ENCODE data around the gene IL2. TPM values are rescaled to one million over a fixed set of nuclear protein-coding genes. Genes with fewer than 3 reads are reported as not detected.

The IL2 gene
- total RNA-seq, 2 donors from 2014 or later, result not detected

GRCh38 chr4:122476126-122476525 is 19.6 kb upstream of the IL2 start:
- TF ChIP-seq CTCF (conservative IDR thresholded peaks at IDR 0.05), result no peak
- Histone ChIP-seq H3K27me3 (ENCODE audit: control insufficient read depth, insufficient read depth, low read length, poor library complexity, severe bottlenecking) (no peaks in the 10 kb centered on the region), H3K4me3 (ENCODE audit: low read length) (no peak overlapping the region), H3K4me1 (ENCODE audit: control insufficient read depth, insufficient read depth, low read length) (no peaks in the 10 kb centered on the region), H3K9ac (ENCODE audit: extremely low read depth, low read length, poor library complexity, severe bottlenecking) (no peak overlapping the region), H3K9me3 (ENCODE audit: control insufficient read depth, low read length) (peaks cover 3% of the 10 kb centered on the region), H3K27ac (ENCODE audit: low read depth, low read length) (no peak overlapping the region), H3K36me3 (ENCODE audit: control insufficient read depth, insufficient read depth, low read length) (no peaks in the 10 kb centered on the region)
- WGBS, 2 experiments (ENCODE audit: insufficient coverage in 1 of 2, insufficient read length in 1 of 2), result 85% methylated on average over 1 of the region's 1 CpG; no CpG with 5 or more reads in 1 of the 2 experiments
- Mint-ChIP-seq H3K27me3 (ENCODE audit: insufficient read depth) (no peaks in the 10 kb centered on the region), H3K36me3 (ENCODE audit: low read depth) (no peaks in the 10 kb centered on the region), H3K4me1 (peaks cover 5% of the 10 kb centered on the region), H3K9me3 (no peaks in the 10 kb centered on the region), H3K27ac (no peak overlapping the region), H3K4me3 (no peak overlapping the region)
- DNase-seq, result no peak

- Histone ChIP-seq H3K27ac (ENCODE audit: low read depth, low read length) (no peak overlapping the region), H3K9me3 (ENCODE audit: control insufficient read depth, low read length) (peaks cover 3% of the 10 kb centered on the region), H3K27me3 (ENCODE audit: control insufficient read depth, insufficient read depth, low read length, poor library complexity, severe bottlenecking) (no peaks in the 10 kb centered on the region), H3K36me3 (ENCODE audit: control insufficient read depth, insufficient read depth, low read length) (no peaks in the 10 kb centered on the region), H3K9ac (ENCODE audit: extremely low read depth, low read length, poor library complexity, severe bottlenecking) (no peak overlapping the region), H3K4me1 (ENCODE audit: control insufficient read depth, insufficient read depth, low read length) (no peaks in the 10 kb centered on the region), H3K4me3 (ENCODE audit: low read length) (no peak overlapping the region)
- Mint-ChIP-seq H3K9me3 (peaks cover under 1% of the 10 kb centered on the region), H3K4me1 (peaks cover 3% of the 10 kb centered on the region), H3K36me3 (ENCODE audit: low read depth) (no peaks in the 10 kb centered on the region), H3K27me3 (ENCODE audit: insufficient read depth) (no peaks in the 10 kb centered on the region), H3K4me3 (no peak overlapping the region), H3K27ac (no peak overlapping the region)
- no peak for DNase-seq
- WGBS, 2 experiments (ENCODE audit: insufficient coverage in 1 of 2, insufficient read length in 1 of 2), result 93% methylated on average over 3 of the region's 3 CpGs; no CpG with 5 or more reads in 1 of the 2 experiments
- TF ChIP-seq CTCF (conservative IDR thresholded peaks at IDR 0.05), result no peak
Observed at GRCh38 chr4:122475233-122475632, 18.7 kb upstream of the IL2 start.

GRCh38 chr4:122469457-122469856 is 12.9 kb upstream of the IL2 start:
- Histone ChIP-seq H3K4me1 (ENCODE audit: control insufficient read depth, insufficient read depth, low read length) (peaks cover 4% of the 10 kb centered on the region), H3K4me3 (ENCODE audit: low read length) (no peak overlapping the region), H3K27ac (ENCODE audit: low read depth, low read length) (no peak overlapping the region), H3K9ac (ENCODE audit: extremely low read depth, low read length, poor library complexity, severe bottlenecking) (no peak overlapping the region), H3K9me3 (ENCODE audit: control insufficient read depth, low read length) (peaks cover 36% of the 10 kb centered on the region), H3K36me3 (ENCODE audit: control insufficient read depth, insufficient read depth, low read length) (no peaks in the 10 kb centered on the region), H3K27me3 (ENCODE audit: control insufficient read depth, insufficient read depth, low read length, poor library complexity, severe bottlenecking) (no peaks in the 10 kb centered on the region)
- no peak for TF ChIP-seq CTCF (conservative IDR thresholded peaks at IDR 0.05)
- Mint-ChIP-seq H3K9me3 (peaks cover 38% of the 10 kb centered on the region), H3K27ac (no peak overlapping the region), H3K4me3 (no peak overlapping the region), H3K27me3 (ENCODE audit: insufficient read depth) (no peaks in the 10 kb centered on the region), H3K36me3 (ENCODE audit: low read depth) (peaks cover 4% of the 10 kb centered on the region), H3K4me1 (no peaks in the 10 kb centered on the region)
- DNase-seq, result no peak
- WGBS, 2 experiments (ENCODE audit: insufficient coverage in 1 of 2, insufficient read length in 1 of 2), result 100% methylated on average over 1 of the region's 1 CpG

Measured in endodermal cell (in vitro differentiated cells).